GM15510 (cell line): ENCODE results near the gene TRIP13.

Experiments used
- POLR2A ChIP-seq: IDR thresholded peaks from 3 replicates; pipeline ENCODE4 v1.6.1; 2011; ENCODE audit warnings: borderline replicate concordance; ENCODE audit not compliant: insufficient read length; ENCODE audit errors: extremely low read depth

TRIP13 gene

GRCh38 chr5:859391-859790 lies 33.3 kb upstream of the TRIP13 start:
- no peak for TF ChIP-seq POLR2A

DNA sequence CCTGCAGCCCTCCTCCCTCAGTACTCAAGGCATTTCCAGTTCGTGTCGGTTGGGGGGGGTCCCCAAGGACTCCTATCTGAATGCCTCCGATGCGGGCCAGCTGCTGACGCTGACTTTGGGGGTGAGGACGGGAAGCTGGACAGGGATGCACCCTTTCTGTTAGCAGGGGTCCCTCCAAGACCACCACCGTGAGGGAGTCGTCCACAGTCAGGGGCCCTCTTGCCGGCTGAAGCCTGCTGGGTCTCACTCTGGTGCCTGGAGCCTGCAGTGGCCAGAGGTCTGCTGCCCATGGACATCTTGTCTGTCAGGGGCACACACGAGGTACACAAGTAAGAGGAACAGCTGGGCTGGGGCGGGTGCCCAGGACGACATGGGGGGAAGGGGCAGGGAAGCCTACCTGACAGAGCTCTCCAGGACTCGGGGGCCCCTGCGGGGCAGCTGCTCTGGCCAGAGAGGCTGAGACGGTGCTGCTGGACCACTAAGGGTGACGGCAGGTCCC lies 32.8 kb upstream of the TRIP13 start:
- no peak for TF ChIP-seq POLR2A

DNA sequence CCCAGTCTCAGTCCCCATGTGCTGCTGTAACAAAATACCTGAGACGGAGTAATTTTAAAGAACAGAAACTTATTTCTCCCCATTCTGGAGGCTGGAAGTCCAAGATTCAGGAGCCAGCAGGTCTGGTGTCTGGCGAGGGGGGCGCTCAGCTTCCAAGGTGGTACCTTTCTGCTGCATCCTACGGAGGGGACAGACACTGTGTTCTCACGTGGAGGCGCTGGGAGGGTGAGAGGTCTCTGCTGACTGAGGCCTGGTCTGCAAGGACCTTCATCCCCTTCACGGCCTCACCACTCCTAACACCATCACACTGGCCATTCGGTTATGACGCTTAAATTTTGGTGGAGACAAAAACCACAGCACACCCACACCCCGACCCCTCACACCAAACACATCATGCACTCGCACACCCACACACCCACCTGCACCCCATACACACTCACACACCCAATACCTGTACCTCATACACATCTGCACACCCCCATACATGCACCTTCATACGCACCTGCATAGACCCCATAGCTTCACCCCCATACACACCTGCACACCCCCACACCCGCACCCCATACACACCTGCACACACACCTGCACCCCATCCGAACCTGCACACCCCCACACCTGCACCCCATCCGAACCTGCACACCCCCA lies 32.1 kb upstream of the TRIP13 start:
- no peak for TF ChIP-seq POLR2A

DNA sequence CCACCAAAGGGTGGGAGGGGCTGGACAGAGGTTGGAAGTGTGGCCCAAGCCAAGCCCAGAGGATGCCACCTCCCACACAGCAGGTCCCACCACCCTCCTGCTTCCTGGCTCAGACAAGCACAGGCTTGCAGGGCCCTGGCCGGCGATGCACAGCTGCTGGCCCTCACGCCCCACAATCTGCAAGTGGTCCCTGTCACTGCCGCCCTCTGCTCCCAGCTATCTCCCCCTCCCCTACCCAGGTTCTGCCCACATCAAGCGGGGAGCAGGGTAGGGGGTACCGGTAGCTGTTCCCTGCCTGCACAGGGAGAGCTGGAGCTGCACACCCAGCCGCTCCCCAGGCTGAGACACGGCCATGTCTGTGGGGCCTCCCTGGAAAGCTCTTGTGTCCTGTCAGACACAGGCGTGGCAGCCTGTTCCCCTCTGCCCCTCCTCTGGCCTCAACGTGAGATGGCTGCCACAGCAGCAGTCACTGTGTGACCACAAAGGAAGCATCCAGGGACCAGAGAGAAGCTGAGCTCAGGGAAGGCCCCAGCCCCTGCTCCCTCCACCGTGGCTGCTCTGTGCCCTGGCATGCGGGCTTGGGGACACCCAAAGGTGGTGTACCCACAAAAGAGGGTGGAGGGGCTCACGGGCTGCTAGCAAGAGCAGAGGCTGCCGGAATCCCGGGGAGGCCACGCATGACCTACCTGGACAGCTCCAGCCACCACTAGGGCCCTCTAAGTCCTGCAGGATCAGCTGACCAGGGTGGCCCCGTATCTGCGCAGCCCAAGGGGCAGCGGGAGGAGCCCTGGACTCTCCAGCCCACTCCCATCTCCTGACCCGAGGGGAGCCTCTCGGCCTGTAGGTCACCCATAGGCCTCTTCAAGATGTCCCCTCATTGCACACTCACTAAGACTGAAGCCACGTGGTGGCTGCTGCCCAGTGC lies 31.0 kb upstream of the TRIP13 start:
- no peak for TF ChIP-seq POLR2A

DNA sequence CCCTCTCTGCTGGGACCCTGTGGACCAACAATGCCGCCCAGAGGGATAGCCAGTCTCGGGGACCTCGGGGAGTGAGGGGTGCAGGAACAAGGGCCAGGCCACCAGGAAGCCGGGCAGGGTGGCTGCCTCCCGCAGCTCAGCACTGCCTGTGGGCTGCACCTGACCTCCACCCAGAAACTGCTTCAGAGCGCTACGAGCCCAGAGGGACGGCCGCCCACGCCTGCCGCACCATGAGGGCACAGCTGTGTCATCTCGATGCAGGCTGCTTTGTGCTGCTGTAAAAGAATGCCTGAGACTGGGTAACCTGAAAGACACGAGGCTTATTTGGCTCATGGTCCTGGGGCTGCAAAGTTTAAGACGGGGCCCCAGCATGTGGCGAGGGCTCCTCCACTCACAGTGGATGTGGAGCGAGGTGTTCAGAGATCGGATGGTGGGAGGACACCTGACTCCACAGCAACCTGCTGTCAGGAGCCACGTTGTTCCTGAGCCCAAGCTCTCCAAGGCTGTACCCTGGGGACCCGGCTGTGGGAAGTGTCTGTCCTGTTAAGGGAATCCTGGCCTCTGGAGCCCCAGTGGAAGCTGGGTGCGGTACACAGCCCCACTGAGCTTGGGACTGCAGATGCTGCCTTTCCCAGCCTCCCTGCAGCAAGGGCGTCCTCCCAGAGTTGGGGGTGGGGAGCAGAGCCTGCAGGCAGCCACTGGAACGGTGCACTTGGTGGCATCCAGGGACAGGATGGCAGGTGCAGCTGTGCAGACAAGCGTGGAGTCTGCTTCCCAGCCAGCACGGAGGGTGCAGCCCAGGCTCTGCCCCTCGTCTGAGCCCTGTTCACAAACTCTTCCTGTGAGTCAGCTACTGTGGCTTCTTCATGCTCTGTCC lies 30.1 kb upstream of the TRIP13 start:
- no peak for TF ChIP-seq POLR2A

DNA sequence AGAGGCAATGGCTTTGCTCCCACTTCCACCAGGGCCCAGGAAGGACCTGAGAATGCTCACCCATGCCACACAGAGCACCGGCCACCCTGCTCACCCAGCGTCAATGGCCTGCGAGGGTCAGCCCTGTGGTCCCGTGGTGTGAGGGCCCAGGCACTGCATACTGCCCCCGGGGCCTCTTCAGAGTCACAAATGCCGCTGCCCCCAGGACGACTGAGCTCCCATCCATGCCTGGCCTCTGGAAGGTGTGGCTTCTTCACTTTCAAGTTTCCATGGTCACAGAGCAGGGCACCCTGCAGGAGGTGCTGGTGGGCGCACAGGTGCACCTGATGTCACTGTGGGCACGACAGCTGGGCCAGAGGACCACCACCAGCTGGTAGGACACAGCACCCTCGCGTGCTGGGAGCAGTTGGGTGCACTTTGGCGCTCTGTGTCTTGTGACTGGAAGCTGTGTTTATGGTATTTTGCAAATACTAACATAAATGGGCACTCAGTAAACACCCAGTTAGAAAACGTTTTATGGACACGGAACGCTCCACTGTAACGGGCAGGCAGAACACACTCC lies 29.4 kb upstream of the TRIP13 start:
- no peak for TF ChIP-seq POLR2A

DNA sequence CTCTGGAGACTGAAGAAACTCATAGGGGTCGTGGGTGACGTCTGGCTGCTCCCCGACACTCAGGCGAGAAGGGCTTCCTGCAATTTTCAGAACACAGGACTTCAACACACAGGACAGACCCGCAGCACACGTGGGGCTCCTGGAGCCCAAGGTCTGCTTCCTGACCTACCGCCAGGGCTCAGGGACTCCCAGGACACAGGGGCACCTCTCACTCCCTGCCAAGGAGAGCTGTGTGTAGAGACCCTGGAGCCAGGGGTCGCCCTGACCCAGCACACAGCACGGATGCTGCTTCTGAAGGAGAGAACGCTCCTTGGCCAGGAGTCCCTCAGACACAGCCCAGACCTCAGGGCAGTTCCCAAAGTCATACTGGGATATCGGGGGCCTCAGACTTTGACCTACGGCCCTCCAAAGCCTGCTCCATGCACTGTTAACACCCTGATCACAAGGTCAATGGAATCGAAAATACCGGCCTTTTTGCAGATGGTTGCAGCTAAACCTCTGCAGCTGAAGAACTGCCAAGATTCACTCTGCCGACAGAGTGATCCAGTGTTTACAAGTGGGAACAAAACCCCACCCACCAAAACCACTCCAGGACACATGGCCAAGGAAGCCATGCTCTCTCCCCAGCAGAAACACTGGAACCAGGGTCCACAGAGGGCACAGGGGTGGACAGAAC lies 28.1 kb upstream of the TRIP13 start:
- TF ChIP-seq POLR2A, result no peak

DNA sequence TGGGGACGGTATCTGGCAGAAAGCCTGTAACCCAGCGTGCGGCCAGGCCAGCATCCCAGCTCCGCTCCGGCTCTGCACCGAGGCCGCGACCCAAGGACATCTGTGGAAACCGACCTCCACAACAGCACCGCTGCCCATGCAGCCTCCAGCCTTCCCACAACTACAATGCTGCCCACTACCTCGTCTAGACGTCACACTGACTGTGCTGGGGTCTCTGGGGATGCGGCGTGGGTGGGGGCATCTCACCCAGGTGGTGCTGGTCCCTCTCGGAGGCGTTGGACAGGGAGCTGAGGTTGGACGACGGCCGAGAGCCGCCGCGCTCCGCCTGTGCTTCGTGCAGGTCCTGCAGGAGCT lies 27.5 kb upstream of the TRIP13 start:
- TF ChIP-seq POLR2A, result no peak

DNA sequence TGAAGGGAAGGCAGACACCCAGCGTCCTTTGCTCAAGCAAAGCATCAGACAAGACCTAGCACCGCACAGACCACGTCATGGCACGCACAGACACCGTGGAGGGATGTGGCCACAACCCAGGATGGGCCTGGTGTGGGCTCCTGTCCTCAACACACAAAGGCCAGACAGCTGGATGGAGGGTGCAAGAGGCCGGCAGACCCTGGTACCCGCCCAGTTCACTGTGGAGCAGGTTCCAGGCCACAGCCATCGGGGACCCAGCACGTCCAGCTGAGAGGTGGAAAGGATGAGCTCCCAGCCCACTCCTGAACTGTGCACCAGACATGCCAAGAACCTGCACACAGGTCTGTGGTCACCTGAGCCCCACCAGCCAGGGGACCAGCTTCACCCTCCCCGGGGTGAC lies 26.9 kb upstream of the TRIP13 start:
- TF ChIP-seq POLR2A, result no peak

- no peak for TF ChIP-seq POLR2A
These were observed 25.3 kb upstream of the TRIP13 start for GRCh38 chr5:867300-867870.

DNA sequence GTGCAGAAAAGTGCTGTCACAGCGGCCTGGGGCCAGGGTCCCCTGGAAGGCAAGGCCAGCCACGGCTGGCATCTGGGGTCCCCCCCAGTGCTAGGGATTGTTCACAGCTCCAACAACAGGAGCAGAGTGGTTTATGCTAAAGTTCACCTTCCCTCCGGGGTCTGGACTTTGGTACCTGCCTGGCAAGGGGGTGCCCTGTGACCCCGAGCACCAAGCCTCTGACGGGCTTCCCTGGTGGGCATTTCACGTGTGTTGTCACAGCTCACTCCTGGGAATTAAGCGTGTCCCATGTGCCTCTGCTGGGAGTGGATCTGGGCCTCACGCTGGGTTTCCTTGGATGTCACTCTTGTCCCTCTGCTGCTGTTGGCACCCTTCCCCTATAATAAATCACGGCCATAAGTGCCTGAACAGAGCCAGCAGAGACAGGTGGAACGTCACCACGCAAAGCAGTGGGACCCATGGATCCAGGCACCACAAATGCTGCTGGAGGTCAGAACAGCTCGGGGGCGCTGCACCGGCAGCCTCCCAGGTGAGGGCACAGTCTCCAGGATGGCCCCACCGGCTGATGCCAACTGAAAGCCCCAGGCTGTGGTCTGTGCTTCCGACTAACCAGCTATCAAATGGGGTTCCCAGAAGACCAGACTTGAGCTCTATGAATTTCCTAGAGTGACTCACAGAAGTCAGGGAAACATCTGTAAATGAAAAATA lies 24.1 kb upstream of the TRIP13 start:
- no peak for TF ChIP-seq POLR2A

- no peak for TF ChIP-seq POLR2A
These were observed 21.7 kb upstream of the TRIP13 start for GRCh38 chr5:870956-871355.

DNA sequence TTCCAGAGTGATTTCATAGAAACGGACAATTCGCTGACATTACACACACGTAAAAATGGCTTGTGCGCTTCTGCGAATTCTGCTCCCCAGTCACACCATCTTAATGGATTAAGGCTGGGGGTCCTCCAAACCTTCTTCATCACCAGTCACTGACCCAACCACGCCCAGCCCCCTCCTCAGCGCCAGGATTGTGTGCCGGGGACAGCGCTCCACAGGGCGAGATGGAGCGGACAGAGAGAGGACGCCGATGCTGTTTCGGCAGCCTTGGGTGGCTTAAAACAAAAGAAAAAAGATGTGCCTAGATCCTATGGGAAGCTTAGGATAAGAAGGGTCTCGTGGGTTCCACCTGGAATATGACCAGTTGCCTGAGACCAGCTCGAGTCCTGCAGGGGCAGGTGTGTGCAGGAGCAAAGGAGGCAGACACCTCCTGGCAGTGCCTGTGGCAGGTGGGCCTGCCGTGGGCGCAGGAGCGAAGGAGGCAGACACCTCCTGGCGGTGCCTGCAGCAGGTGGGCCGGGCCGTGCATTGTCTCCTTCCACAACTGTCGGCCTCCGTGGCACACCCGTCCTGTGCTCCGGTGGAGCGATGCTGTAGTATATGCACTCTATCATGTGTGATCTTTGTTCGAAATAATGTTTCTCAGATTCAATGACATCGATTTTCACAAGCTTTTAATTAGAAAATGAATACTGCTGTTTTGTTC lies 20.9 kb upstream of the TRIP13 start:
- TF ChIP-seq POLR2A, result no peak
